GM18520 (cell line): ENCODE measurements around the gene IFT57.
A peak's percentile ranks its signal among the peaks of the same experiment; 100 is the strongest.

Source experiments
- ATAC-seq: cut with Tn5 transposase; IDR thresholded peaks from one replicate; pipeline ENCODE4 v1.9.1; 2021; ENCODE audit not compliant: unreplicated experiment

IFT57 gene

DNA sequence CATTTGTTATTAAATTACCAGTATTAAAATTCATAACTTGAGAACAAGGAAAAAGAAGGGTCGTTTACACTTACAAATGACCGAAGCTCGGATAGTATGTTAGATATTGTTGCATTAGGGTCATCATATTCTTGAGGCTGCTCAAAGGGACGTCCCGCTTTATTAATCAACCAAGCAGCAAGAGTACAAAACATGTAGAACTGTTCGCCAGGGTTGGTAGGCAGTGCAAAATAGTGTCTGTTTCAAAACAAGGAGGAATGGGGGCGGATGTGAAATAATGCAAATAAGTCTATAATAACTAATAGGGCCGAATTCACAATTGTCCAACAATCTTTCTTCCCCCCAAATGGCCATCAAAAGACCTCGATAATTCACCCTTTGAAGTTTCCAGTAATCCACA lies 2.9 kb downstream of the IFT57 start:
- no peak for ATAC-seq

DNA sequence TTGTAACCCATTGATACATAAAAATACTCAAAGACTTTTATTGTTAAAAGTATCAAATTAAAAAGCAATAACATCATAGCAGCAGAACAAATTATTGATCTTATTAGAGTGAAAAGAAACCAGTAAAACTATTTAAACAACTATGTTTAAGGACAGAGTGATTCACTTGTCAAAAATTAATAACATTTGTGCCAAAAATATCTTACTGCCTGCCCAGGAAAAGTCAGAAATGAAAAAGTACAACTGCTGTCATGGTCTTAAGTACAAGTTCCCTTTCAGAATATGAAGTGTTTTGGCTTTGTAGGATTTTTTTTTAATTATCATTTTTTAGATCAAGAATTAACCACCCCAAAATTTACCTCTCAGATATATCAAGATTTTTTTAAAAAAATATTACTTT lies 3.4 kb downstream of the IFT57 start:
- ATAC-seq, result no peak

DNA sequence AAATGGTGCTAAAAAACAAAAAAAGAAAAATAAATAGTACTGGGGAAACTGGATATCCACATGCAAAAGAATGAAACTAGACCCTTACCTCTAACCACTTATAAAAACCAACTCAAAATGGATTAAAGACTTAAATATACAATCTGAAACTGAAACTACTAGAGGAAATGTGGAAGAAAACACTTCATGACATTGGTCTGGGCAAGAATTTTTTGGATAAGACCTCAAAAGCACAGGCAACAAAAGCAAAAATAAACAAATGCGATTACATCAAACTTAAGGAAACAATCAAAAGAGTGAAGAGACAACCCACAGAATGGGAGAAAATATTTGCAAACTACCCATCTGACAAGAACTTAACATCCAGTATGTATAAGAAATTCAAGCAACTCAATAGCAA lies 6.4 kb downstream of the IFT57 start:
- no peak for ATAC-seq

DNA sequence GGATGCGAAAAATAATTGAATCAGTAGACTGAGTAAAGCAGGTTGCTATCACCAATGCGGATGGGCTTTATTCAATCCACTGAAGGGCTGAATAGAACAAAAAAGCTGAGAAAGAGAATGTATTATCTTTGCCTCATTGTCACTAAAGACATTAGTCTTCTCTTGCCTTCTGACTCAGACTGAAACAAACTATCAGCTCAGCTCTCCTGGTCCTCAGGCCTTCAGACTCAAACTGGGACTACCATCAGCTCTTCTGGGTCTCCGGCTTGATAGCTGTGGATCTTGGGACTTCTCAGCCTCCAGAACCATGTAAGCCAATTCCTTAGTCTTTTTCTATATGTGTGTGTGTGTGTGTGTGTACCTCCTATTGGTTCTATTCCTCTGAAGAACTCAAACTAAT lies 12.6 kb downstream of the IFT57 start:
- peak; percentile 30 for ATAC-seq

DNA sequence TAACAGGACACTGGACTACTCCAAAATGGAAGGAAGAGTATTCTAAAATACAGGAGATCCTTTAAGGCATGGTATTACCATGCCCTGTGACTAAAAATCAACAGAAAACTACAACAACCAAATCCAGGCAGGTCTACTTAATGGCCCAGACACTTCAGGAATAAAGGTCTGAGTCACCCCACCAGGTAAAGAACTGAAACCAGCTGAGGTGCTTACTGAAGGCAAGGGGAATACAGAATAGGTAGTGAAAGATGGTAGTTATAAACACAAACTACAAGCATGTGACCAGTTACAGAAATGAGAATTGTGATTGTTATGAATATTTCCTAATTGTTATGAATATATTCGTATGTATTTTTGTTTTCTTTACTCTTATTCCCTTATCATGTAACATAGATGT lies 13.4 kb downstream of the IFT57 start:
- ATAC-seq, result peak; percentile 85

DNA sequence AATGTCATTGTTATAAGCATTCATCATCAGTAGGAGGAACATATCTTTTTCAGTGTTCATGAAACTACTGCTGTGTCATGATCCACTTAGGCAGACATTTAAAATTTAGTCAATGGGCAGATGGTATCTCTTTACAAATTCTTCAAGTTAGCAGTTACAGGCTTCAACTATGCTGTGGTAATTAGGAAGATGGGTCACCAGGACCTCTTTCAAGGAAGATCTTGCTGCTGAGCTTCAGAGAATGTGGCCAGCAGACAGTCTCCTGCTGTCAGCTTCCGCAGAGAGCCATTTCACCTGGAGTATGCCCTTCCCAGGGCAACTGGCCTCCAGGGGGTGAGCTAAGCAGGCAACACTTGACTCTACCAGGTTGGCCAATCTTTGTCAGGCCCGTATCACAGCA lies 19.4 kb downstream of the IFT57 start:
- ATAC-seq, result no peak

DNA sequence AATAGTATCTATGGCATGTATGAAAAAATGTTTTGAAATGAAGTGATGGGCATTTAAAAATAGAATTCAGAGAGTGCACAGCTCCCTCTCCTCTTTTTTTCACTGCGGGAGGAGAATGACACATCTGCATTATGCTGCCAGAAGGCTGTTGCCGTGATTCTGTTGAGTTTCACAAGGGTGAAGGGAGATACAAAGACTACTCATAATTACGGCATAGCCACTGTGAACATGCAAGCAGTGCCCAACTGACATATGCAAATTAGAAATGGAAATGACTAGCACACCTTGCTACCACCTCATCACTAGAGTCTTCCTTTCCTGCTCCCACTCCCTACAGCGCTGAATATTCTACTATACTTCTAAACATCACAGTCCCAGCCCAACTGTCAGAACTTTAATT lies 20.1 kb downstream of the IFT57 start:
- ATAC-seq, result no peak

DNA sequence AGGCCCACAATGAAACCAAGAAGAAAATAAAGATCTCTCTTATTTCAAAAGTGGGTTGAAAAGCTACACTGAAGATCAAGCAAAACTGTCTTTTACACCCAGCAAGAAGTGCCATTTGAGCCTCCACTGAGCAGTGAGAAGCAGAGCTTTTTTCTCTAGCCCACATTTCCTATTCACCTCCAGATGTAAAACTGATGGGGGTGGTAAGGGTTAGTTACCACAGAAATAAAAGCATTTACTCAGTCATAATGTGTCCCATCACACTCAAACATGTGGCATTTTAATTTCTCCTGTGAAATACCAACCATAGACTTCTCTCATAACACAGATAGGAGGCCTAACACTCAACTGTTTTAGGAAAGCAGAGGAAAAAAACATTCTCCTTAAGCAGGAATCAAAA lies 21.0 kb downstream of the IFT57 start:
- ATAC-seq, result no peak

DNA sequence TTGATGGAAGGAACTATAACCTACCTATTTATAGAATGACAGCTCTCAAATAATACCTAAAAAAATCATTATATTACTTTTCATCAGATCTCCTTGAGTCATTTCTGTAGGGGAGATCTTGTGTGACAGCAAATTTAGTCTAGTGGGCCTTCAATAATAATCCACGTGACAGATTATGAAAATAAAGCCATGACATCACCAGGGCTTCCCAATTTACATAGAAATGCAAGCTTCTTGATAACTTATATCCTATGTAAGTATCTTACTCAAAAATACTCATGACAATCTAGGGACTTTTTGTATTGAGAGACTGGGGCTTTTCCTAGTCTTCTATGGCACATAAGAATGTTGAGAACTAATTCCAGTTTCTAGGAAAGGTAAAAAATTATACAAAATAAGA lies 21.6 kb downstream of the IFT57 start:
- no peak for ATAC-seq

DNA sequence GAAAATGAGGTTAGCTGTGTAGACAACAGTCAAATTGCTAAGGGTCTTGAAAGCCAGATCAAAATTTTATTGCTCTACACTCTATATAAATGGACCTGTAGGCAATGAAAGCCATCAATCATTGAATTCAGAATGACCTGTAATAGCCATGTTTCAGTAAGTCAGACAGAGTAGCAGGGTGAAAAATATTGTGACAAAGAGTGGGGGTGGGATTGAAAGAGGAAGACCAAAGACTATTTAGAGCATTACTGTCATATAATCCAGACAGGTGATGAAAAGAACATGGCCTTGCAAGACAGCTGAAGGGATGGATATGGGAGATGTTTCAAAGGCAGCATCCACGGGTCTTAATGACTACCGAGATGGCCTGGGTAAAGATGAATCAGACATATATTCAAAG lies 22.2 kb downstream of the IFT57 start:
- ATAC-seq, result no peak

DNA sequence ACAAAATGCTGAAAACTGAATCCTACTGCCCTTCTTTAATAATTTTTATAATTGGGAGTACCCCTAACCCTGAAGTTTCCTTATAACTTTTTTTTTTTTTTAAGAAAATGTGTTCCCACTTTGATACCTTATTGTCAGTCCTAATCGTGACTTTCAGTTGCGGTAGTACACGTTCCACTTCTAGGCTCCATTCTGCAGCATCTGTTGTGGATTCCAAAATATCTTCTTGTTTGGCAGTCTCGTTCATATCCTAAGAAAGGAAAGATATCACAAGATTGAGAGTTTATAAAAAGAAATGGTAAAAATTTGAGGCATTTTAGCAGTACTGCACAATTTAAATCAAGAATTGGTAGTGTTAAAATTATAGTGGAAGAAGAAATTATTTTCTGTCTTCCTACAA lies 30.8 kb downstream of the IFT57 start:
- ATAC-seq, result no peak

DNA sequence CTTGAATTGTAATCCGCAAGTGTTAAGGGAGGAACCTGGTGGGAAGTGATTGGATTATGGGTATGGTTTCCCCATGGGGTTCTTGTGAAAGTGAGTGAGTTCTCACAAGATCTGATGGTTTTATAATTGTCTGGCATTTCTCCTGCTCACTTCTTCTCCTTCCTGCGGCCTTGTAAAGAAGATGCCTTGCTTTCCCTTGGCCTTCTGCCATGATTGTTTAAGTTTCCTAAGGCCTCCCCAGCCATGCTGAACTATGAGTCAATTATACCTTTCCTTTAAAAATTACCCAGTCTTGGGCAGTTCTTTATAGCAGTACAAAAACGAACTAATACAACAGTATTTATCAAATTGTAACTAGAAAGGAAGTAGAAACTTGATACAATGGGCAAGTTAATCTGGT lies 31.9 kb downstream of the IFT57 start:
- no peak for ATAC-seq

DNA sequence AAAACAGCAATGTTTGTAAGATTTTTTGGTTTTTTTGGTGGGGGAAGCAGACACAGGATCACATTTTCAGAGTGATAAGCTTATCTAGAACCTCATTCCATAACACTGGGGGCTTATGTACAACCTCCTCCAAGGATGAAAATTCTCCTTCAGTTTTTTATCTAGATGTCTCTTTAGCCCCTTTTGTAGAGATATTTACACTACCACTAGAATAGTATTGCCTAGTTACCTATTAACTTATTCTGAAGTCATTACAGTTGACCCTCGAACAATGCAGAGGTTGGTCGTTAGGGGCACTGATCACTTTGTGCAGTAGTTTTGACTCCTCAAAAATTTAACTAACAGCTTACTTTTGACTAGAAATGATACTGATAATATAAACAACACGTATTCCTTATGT lies 32.8 kb downstream of the IFT57 start:
- no peak for ATAC-seq

DNA sequence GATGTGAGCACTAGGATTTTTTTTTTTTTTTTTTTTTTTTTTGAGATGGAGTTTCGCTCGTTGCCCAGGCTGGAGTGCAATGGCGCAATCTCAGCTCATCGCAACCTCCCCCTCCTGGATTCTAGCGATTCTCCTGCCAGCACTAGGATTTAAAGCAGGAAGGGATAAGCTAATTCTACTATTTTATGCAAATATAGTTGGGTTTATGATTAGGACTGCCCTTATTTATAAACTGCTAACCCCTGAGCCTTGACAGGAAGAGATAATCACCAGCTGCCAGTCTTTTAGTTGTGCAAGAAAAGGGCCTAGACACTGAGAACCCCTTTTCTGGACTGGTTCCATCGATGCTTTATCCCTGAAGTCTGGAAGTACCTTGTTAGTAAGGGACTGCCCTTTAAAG lies 36.7 kb downstream of the IFT57 start:
- no peak for ATAC-seq

DNA sequence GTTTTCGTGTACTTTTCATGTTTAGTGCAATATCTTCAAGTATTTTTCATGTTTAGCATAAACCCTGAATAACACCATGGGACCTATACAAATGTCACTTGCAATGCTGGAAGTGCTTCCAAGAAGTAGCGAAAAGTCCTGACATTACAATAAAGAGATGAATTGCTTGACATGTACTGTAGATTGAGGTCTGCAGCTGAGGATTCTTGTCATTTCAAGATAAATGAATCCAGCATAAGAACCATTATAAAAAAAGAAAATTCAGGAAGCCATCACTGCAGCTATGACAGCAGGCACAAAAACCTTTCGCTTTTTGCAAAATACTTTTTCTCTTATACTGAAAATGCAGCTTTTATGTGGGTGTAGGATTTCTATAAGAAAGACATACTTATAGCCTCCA lies 37.4 kb downstream of the IFT57 start:
- no peak for ATAC-seq

DNA sequence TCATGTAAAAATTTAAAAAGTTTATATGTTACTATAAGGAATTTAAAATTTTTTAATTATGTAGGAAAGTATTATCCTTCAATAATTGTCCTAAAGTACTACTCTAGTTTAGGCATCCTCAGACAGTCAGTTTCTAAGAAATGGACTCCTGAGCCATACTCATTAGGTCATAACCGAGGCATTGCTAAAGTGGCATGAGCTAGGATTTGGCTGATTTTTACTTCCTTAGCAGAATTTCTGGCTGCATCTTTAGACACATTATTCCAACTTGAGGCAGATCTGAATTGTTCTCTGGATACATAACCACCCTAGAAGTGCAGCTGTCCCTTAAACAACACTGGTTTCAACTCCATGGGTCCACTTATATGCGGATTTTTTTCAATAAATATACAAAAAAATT lies 38.3 kb downstream of the IFT57 start:
- no peak for ATAC-seq

DNA sequence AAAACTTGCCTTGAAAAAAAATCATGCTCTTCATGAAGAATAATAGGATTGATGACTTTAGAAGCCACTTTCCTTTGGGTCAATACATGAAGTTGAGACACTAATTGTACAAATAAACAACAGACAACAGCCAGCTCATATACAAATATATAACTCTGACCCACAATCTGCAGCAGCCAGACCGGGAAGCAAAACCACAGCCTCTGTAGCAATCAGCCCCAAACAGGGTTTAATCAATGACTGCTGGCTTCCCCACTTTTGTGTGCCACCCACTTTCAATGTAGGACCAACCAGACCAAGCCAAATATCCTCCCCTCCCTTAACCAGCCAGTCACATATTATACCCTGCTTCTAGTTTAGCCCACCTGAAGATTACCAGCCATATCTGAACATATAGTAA lies 39.0 kb downstream of the IFT57 start:
- no peak for ATAC-seq

DNA sequence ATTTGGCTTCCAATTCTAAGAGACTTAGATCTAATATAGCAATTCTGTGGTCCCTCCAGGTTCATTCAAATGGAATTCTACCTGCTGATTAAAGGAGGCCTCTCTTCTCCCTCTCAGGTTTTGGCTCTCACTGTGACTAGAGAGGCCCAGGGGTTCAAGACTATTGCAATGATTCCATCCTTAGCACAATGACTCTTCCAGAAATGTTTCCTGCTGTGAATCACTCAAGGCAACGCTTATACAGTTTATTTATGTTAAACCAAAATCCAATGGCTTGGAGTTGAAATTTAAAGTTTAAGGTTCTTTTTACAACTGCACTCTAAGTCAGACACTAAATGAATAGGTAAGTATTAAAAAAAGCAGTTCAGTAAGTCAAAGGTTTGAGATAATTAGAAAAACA lies 39.9 kb downstream of the IFT57 start:
- ATAC-seq, result no peak

DNA sequence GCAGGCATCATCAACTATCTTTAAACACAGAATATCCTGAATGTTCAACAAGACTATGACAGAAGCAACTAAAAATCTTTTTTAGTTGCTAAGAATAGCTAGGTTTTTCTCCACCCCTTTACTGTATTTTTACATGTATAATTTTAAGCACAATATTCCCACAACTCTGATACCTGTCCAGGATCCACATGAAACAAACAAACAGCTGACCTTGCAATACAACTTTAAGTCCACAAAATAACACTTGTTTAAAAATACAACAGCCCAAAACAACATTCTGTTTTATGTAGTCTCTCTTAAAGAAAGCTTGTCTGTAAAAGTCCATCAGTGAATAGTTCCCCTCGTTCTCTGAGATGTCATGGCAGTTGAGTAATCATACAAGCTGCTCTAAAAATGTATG lies 41.1 kb downstream of the IFT57 start:
- no peak for ATAC-seq

DNA sequence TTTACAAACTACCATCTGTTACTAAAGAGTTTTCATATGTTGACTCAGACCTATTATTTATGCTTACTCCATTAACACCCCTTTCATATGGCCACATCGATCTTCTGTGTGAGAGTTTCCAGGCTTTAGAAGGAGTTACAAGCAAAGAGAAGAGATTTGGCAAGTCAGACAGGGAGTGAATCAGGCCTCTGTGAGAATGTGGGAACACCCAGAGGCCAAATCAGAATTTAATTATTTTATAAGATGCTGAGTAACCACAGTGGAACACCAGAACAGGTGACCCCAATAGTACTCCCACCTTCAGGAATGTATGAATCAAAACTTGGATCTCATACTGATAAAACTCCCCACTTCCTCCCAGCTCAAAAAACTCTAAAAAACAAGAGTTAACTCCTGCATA lies 42.0 kb downstream of the IFT57 start:
- no peak for ATAC-seq

DNA sequence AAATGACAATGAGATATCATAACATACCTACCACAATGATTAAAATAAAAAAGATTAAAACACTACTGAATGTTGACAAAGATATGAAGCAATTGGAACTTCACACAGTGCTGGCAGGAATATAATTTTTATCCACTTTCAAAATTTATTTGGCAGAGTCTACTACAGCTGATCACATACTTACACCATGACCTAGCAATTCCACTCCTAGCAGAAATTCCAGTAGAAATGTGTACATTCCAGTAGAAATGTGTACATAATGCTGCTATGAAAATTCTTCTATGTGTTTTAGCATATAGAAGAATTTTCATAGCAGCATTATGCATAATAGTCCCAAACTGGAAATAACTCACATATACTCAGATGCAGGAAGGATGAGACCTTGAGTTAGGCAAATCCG lies 43.5 kb downstream of the IFT57 start:
- no peak for ATAC-seq

DNA sequence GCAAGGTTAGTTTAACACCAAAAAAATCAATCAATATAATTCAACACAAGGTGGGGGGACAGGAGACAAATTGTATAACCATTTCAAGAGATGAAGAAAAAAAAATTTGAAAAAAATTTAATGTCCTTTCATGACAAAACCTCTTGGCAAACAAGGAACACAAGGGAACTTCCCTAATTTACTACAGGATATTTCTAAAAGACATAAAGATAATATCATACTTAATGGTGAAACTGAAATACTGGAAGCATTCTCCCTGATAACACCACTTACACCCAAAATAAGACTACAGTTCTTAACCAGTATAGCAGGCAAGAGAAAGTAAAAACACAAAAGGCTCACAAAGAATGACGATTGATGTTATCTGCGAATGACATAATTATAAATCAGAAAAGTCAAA lies 44.7 kb downstream of the IFT57 start:
- ATAC-seq, result no peak

DNA sequence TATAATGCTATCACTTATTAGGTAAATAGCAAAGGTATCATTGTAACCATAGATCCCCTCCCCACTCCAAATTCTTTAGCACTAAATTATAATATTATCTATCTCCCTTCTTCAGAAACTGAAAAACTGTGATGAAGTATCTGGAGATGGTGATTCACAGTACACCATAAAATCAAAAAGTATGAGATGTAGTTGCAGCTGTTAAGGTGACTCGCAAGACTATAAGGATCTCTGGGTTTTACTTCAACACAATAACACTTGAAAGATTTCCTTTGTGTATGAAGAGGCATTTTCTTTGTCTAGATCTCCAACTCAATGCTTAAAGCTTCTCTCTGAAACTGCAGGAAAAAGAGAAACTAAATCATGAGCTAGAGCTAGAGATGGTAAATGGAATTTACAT lies 46.9 kb downstream of the IFT57 start:
- ATAC-seq, result no peak

DNA sequence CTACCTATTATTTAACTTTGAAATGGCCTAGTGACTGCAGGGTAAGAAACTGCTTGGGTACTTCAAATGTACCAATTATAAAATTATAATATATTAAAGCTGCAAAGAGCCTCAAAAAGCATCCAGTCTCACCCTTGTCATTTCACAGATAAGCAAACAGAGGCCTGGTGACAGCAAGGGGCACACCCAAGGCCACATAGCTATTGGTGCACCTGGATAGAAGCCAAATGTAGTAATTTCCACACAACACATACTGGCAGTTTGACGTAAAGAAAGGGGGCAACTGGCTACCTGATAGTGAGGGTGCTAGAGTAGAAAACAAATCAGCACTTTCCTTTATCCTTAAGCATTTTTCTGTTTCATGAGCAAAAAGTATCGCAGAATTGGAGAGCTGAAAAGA lies 51.1 kb downstream of the IFT57 start:
- ATAC-seq, result no peak
